OCI-M1 (cell line): Measurements from ENCODE around the gene FMN1.
A peak's percentile ranks its signal among the peaks of the same experiment; 100 is the strongest.

Experiments used
- DNase-seq: peaks from one replicate; lab custom pipeline; 2025; lab: John Stamatoyannopoulos, UW

The FMN1 gene

DNA sequence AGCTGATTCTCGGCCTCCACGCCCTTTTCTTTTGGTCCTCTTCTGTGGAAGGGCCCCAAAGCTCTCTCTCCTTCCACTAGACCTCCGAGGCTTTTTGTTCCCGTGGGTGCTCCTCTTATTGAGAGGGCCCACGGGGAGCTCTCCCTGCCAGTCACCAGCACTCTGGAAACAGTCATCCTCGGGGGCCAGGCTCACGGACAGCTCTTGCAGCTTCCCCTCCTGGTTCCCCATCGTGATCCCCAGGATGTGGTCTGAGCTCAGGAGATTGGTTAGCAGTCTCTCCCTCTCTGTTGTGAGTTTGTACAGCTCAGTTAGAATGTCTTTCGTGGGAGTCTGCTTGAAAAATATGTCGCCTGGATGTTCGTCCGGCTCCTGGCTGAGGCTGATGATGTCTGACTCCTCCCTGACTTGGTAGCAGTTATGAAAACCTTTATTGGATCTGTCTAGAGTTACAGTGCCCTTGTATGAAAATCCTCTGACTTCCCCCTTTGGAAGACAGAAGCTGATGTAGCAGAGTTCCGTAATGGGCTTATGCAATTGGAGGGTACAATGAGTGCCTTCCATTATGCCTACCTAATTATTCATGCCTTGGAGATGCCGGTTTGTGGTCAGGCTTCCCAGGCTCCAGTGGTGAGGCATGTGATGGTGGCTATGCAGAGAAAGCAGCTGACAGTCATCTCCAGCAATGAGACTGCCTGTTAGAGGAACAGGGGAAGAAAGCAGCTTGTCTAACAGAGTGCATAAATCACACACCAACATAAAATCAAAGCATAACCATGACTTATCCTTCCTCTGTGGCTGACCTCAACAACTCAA lies 40.0 kb downstream of the FMN1 start:
- DNase-seq = peak; percentile 20

DNA sequence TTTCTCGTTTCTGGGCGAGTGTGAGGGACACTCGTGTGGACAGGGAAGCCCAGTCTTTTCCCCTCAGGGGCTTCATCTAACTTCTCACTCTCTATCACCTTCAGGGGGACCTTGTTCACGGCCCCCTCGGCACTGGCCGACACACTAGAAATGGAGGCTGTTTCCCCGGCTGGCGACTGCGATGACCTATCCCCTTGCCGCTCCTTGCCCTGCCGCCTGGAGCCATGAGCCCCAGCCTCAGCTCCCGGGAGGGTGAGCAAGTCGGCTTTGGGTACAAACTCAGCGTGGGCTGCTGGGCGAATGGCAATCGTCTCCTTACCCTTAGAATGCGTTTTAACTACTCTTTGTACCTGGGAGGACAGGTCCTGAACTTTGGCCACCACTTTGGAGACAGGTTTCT lies 41.0 kb downstream of the FMN1 start:
- DNase-seq = no peak

DNA sequence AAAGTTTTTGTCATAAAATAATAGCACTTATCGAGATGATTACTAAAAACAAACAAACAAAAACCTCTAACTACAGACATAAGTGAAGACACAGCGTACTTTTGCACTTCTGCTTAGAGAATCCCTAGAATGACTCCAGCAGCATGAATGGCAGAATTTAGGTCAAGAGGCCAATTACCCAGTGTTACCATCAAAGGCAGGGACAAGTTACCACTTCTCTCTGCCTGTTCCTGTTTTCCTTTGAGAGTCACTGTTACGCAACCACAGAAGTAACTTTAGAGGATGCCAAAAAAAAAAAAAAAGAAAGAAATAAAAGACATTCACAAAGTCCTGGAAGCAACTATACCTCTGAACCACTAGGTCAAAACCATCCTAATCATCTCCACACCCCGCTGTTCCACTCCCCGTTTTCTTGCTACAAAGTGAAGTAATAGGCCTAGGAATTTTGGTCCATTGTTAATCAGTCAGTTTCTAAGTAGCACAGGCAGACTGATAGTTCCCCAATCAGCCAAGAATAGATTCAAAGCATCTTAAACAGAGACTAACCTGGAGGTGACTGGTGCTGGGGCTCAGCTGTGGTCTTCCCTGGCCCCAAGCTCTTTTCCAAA lies 41.9 kb downstream of the FMN1 start:
- peak; percentile 50 for DNase-seq

DNA sequence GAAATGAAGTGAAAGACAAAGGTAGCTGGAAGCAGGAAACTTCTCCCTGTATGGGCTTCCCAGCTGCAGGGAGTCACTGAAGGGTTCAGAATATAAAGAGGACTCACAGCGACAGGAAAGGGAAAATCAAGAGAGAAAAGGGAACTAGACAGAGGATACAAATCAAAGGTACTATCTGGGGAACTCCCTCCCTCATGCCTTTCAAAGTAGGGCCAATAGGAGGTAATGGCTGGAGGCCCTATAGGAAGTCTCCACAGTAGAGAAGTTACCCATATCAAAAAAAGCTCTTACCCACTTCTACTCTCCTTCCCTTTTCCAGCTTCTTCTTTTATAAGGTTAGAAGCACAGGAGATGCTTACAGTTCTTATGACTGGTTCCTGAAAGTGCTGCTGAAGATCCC lies 43.5 kb downstream of the FMN1 start:
- peak; percentile 79 for DNase-seq

DNA sequence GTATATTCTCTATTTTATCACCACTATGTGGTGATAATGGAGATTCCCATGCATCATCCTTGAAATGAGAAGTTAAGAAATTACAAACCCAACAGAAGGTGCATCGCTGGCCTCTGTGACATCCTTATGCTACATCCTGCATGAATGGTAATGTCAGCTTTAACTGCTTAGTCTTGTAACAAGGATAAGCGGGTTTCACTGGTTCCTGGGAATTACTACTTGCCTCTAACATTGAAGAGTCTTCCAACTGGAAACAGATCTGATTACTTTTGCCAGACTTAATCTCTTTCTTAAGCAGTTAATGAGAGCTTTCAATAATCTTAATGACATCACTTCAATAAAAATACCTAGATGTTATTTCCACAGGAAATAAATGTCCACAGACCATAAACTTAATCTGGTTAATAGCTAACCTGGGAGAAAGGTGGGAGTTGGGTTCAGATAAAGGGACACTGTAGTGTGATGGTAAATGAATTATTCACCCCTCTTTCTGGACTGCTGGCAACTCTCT lies 44.0 kb downstream of the FMN1 start:
- no peak for DNase-seq

DNA sequence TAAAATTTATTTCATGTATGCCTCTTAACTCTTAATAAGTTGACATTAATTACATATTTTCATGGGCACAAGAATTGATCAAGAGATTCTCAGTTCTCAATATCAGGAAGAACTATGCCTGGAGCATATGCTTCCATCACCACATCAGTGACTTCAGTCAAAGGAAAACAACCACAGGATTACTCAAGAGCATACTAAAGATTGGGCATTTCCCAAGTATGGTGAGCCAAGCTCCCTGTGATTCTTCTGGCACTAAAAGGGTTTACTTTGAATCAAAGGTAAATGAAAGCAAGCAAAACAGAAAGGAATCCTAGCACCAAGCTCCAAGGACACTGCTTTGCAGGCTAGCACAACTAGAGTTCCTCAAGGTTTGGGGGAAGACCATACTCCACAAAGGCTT lies 44.6 kb downstream of the FMN1 start:
- DNase-seq = no peak

DNA sequence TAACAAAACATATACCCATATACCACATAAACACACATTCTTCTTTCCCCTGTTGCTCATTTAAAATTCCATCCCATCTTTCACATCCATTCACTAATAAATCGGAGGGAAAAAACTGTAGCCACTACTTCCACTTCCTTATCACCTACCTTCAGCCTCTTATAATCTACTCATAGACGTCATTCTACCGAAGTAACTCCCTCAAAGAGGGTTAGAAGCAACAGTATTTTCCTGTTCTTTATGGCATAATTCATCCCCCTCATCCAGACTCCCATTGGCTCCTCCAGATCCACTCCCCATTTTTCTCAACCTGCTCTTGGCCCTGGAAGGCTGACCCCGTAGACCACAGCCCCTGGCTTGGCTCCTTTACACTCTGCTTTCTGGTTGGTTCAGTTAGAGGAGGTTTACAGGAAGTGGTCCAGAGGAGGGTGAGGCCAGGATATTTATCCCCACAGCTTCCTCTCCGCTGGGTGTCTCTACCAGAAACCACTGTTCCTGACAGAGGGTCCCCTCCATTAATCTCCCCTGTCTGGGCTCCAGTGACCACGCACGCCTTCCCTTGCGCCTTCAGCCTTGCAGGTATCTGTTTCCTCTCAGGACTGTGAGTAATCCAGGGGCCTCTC lies 46.3 kb downstream of the FMN1 start:
- peak; percentile 88 for DNase-seq

DNA sequence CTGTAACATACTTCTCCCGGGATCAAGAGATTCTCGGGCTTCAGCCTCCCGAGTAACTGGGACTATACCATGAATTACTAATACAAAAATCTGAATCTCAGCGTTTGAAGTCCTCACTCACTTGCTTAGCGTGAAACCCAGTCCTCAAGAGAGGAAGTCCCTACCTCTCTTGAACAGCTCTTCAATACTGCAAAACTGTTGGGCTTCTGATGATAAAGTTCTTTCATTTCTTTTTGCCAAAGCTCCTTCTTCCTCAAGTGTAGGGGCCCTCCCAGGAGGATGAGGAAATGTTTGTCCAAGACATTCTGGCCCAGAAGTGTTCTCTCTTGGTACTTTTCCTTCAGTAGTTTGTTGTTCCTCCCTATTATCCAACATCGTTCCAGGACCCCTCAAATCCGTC lies 48.5 kb downstream of the FMN1 start:
- no peak for DNase-seq

DNA sequence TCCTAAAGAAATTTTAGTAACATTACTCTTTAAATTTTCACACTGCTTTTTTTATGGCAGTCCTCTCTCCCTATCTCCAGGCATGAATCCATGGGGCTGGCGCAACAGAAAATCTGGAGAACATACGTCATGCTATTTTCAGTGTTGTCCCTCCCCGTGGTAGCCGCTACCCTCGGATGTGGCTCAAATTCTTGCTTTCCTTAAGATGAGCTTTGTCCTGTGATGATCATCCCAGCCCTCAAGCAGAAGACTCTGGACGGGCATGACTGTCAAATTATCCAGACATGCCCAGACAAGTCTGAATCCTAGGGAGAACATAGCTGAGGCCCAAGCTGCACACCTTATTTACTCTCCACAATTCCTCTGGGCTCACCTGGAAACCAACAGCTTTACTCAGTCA lies 49.1 kb downstream of the FMN1 start:
- no peak for DNase-seq

DNA sequence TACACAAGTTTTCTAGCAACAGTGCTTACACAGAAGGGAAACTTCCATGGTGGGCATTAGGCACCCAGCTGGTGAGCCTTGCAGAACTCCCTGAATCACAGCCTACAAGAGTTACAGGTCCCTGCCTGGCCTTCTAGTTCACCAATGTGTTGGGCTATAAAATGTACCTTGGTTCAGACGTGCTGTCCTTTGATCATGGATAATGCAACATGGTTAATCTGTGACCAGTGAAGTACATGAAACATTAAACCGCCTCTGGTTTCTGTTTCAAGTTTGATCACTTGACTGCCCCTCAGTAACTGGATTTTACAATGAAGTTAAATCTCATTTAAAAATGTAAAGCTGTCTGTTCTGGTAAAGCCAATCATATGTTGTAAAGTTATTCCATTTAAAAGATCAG lies 51.8 kb downstream of the FMN1 start:
- DNase-seq = no peak

DNA sequence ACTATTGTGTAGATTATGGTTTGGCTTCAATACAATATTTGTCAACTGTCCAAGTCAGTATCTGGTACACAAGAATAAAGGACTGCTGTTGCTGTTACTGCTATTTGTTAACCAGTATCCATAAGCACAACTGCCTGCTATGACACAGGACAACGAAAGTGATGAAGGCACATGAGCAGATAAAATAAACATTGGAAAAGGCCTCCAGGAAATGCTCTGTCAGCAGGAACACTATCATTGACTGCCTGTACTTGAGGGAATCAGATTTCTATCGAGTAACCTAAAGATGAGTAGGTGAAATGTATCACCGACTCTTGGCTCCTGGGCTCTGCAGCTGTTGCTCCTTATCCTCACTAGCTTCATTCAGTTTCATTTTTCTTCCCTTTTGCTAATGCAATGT lies 56.5 kb downstream of the FMN1 start:
- DNase-seq = no peak

DNA sequence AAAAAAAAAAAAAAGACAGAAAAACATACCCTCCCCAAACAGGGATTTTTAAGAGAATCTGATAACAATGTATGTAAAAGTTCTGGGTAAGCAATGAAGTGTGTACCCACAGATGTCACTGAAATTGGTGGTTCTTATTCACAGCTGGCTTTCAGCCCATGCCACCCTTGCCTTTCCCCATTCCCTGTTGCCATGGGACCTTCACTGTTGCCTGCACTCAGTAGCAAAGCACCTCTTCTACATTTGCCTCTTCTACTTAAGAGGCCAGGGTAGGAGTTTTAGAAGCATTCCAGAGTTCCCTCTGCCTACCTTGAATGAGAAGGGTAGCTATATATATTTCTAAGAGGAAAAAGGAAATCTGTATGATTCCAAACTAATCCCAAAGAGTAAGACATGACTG lies 57.4 kb downstream of the FMN1 start:
- DNase-seq = no peak

DNA sequence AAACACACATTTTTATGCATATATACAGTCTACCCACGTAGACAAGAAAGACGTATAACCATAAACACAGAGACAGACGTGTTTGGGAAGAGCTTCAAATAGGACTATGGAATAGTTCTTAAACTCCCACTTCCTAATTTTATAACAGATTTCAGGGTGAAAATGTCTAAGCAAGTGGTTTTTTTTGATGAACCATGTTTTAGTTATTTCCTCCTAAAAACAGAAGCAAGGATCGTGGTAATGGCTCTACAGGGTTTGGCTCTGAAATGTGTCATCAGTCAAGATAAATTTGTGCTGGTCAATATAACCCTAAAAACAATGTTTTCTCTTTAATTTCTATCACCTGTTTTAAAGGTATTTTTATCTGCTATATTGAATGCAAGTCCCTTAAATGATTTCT lies 58.2 kb downstream of the FMN1 start:
- DNase-seq = no peak

DNA sequence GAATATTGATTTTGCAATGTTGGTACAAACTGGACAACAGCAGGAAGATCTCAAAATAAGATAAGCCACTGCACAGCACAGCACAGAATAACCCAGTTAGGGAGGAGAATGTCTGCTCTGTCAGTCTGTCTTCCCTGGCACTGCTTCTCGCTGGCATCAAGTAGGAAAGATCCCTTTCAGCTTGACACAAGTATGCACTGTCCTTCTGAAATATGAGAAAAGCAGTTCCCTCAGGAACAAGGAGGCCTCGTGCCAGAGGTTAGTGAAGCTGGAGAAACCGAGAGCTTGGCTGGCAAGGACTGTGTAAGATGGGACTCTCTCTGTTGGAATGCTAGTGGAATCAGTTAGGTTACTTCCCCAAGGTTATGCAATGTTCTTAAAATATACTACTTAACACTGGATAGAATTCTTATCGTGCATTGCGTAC lies 59.1 kb downstream of the FMN1 start:
- DNase-seq = no peak

DNA sequence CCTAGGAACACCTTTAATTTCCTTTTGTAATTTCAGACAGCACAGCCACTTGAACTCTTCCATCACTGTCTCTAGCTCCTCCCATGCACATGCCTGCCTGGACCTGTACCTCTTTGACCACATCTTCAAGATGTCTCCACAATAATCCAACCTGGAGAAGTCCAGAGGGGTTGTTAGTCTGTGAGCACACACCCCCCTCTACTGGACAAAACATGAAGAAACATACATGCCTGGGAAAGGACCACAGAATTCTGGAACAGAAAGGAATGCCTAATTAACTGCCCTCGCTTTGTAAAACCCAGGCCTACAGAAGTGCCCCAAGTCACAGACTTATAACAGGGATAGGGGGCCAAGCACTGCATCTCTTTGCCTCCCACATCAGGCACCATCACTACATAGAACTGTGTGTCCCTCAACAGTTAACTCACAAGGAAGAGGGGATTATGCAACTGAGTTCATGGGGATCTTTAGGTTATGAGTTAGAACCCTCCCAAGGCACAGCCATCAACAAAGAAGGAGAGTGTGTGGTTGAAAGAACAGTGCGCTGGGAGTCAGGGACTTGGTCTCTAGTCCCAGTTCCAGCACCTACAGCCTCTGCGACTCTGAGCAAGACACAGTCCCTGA lies 61.7 kb downstream of the FMN1 start:
- DNase-seq = peak; percentile 65

DNA sequence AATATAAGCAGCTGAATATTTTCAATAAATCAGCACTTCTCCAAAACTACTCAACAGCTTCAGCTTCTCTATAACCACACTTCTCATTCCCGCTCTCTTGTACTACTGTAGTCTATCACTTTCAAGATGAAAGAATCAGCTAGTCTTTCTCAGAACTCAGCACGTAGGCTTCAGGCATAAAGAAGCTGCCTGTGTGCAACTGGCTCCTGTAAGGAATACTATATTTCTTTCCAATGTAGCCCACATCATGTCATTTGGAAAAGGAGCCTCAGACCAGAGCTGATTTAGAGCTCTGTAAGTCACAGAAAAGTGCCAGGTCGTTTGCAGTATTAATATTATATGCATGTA lies 62.3 kb downstream of the FMN1 start:
- no peak for DNase-seq

DNA sequence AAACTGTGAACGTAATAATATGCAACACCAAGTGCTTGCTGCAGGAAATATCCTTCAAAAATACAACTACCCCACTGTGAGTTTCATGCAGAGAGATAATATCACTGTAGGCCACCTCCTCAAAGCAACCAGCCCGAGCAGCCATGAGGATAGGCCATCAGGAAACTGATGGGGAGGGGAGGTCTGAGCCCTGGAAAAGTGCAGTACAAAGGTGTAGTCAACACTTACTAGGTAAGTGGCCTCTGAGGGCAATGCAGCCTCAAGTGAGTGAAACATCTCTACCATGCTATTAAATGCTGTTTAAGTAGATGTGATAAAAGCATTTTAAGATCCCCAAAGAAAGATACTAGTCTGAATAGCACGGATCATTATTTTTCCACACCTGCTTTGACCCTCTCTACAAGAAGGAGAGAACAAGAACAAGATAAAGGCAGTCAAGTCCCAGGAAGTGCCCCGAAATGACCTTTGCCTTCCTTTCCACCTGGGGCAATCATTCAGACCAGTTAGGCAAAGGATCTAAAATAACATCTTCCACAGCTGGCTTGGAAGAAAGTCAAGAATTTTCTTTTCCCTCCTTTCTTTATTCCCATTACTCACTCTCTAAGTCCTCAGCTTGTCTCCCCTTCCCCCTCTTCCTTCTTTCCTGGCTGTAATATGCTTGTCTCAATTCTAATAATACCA lies 62.8 kb downstream of the FMN1 start:
- DNase-seq = no peak

DNA sequence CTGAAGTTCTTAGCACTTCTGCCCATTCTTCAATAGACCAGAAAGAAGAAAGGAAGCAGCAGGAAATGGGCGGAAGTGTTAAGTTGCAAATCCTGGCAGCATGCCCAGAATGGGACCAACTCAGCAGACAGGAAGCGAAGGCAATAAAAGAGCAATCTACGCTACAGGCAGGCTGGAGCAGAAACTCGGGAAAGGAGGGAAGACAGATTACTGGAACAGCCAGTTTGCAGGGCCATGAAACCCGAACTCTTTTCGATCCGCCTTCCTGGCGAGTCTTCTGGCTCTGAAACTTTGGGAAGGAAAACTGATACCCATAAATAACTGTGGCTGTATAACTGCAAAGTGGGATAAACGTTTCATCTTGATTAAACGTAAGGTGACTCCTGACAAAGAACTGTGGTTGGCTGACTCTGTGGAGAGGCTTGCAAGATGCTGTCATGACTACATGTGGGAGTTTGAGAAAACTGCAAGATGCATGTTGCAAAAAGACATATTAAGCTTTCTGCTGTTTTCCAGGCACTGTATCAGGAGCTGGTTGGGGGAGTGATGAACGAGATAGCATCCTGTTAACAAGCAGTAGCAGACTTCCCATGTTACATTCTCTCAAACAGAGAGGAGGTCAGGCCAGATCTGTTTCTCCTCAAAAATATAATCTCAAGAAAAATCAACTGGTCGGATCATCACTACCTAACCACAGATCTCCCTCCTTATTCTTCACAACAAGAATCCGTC lies 67.8 kb downstream of the FMN1 start:
- peak; percentile 91 for DNase-seq

DNA sequence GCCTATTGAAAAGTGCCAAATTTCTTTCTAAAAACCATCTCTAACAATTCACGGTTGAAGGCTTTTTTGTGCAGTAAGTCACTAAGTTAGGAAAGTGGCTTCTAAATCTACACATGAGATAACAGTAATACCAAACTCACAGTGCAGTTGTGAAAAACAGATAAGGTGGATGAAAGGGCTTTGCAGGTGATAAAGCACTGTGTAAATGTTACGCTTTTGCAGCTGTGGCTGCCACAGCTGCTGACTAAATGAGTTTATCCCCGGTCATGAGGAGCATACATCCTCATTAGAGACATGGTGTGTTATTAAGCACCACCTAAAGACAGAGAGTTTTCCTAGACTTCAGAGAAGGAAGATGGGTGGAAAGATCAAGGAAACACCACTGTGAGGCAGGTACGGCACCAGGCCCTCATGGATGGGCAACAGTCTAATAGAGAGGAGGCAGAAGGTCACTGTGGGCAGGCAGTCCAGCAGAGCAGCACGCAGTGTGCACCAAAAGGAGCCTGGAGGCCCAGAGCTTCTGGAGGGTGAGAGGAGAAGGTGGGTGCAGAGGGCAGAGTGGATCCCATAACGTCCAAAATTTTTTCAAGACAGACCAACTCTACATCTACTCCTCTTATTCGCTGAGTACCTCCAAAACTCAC lies 68.5 kb downstream of the FMN1 start:
- no peak for DNase-seq

DNA sequence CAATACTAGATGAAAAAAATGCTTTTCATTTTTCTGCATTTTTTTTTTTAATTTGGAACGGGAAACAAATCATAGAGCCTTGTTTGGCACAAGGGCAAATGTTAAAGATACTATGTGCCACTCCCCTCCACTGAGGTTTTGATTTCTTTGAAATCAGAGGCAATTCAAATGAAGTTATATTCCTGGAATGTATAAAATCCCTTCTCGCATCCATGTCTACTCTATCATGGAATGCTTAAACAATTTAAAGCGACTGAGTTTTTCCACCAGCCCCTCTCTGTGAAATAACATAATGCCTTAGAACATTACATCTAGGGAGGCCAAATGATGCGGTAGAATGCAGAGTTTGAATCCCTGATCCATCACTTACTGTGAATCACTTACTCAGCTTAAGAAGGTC lies 69.7 kb downstream of the FMN1 start:
- no peak for DNase-seq

DNA sequence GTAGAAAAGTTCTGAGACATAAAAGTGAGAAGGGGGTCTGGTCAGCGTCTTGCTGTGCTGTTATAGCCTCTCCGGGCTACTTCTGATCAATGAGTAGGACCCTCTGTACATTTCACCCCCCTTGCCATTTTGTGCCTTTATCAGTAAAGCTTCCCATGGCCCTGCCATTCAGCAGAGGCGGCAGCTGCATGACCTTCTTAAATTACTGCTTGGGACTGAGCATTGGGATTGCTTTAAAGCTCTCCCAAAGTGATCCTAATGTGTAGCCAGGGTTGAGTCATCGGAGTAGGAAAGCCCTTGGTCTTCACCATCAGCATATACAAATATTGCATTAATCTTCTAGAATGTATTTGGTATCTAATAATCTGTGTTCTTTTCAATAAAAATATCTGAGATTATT lies 70.2 kb downstream of the FMN1 start:
- DNase-seq = no peak
